HL-60 (cell line): ENCODE results near the gene PEX1.

Experiments
- DNase-seq, 2 experiments: peaks; one replicate each; pipeline ENCODE4 v3.0.0-alpha.2; 2010 to 2020; ENCODE audit warnings: low read depth in 1 of 2, low spot score in 1 of 2
- H3K27ac ChIP-seq: fragments of 250-450 bp; sonication (Bioruptor Pico); replicated peaks from 2 replicates; pipeline ENCODE4 v1.5.1; 2020; ENCODE audit warnings: mild to moderate bottlenecking, moderate library complexity
- H3K27me3 ChIP-seq: fragments of 250-450 bp; sonication (Bioruptor Pico); 2 replicates; pipeline ENCODE4 v1.5.1; 2021; ENCODE audit warnings: mild to moderate bottlenecking, moderate library complexity; ENCODE audit not compliant: insufficient read depth, poor library complexity, severe bottlenecking
- H3K4me3 ChIP-seq: replicated peaks from 2 replicates; pipeline ENCODE4 v1.5.1; 2011; ENCODE audit warnings: mild to moderate bottlenecking, control low read depth, low read length; ENCODE audit not compliant: insufficient read depth
- GABPA ChIP-seq: IDR thresholded peaks from 2 replicates; pipeline ENCODE4 v1.6.1; 2012; ENCODE audit warnings: low read depth
- POLR2AphosphoS5 ChIP-seq: IDR thresholded peaks from 2 replicates; pipeline ENCODE4 v1.6.1; 2012; ENCODE audit warnings: low read depth
- REST ChIP-seq: IDR thresholded peaks from 2 replicates; pipeline ENCODE4 v1.6.1; 2012; ENCODE audit warnings: low read depth; ENCODE audit not compliant: insufficient replicate concordance
- SPI1 ChIP-seq: IDR thresholded peaks from 2 replicates; pipeline ENCODE4 v1.6.1; 2012; ENCODE audit warnings: low read depth, mild to moderate bottlenecking, borderline replicate concordance
- TF ChIP-seq, protein P1 (sequence below): IDR thresholded peaks from one replicate; pipeline ENCODE4 v1.5.1; 2011; ENCODE audit warnings: low read length, control low read depth, inconsistent platforms; ENCODE audit not compliant: insufficient read depth

Gene PEX1

DNA sequence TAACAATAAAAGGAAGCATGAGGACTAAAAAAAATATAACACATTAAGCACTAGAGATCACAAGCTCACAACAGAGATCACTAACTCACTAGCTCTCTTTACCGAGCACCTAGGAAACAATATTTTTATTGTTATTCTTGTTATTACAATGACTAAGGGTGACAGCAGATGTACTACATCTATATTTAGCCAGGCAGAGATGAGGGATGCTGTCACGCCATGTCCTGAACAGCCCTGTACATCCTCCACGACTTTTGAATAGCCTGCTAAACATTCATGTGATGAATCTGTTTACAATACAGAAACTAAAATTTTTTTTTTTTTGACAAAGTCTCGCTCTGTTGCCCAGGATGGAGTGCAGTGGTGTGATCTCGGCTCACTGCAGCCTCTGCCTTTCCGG is 39.1 kb upstream of the PEX1 start:
- TF ChIP-seq, protein P1, sequence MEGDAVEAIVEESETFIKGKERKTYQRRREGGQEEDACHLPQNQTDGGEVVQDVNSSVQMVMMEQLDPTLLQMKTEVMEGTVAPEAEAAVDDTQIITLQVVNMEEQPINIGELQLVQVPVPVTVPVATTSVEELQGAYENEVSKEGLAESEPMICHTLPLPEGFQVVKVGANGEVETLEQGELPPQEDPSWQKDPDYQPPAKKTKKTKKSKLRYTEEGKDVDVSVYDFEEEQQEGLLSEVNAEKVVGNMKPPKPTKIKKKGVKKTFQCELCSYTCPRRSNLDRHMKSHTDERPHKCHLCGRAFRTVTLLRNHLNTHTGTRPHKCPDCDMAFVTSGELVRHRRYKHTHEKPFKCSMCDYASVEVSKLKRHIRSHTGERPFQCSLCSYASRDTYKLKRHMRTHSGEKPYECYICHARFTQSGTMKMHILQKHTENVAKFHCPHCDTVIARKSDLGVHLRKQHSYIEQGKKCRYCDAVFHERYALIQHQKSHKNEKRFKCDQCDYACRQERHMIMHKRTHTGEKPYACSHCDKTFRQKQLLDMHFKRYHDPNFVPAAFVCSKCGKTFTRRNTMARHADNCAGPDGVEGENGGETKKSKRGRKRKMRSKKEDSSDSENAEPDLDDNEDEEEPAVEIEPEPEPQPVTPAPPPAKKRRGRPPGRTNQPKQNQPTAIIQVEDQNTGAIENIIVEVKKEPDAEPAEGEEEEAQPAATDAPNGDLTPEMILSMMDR, result no peak
- TF ChIP-seq GABPA (no peak), POLR2AphosphoS5 (no peak), SPI1 (no peak), REST (no peak)
- no peak for DNase-seq
- Histone ChIP-seq H3K4me3 (no peak overlapping the region), H3K27me3 (no peaks in the 10 kb centered on the region), H3K27ac (no peak overlapping the region)

- no peak overlapping the region for H3K4me3 ChIP-seq
- H3K27me3 ChIP-seq, result no peaks in the 10 kb centered on the region
- DNase-seq, result no peak
- no peak for TF ChIP-seq REST
- no peak for TF ChIP-seq GABPA
- no peak for TF ChIP-seq POLR2AphosphoS5
- no peak for TF ChIP-seq SPI1
- TF ChIP-seq, protein P1, result no peak
- H3K27ac ChIP-seq, result no peak overlapping the region
These were observed 35.0 kb upstream of the PEX1 start for GRCh38 chr7:92563345-92563744.

DNA sequence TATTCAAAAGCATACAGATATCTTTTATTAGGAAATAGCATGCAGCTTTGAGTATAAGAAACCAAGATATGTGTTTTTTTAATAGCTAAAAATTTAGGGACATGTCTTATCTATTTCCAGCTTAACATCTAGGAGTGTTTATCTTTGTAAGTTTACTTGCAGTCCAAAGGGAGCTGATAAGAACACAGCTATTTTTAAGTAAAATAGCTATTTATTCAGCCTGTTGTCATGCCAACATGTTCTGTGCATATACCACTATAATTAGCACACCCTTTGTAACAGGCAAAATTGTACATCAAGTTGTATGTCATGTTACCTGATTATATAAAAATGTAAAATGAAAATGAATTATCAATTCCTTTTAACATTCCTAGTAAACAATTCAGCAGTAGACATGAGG is 32.3 kb upstream of the PEX1 start:
- DNase-seq, result no peak
- no peaks in the 10 kb centered on the region for H3K27me3 ChIP-seq
- no peak for TF ChIP-seq GABPA
- TF ChIP-seq, protein P1, result no peak
- no peak for TF ChIP-seq POLR2AphosphoS5
- TF ChIP-seq REST, result no peak
- TF ChIP-seq SPI1, result no peak
- no peak overlapping the region for H3K27ac ChIP-seq
- H3K4me3 ChIP-seq, result no peak overlapping the region
